HCT116 (cell line): ENCODE data around the gene AQP7. TPM values are rescaled to one million over a fixed set of nuclear protein-coding genes. Genes with fewer than 3 reads are reported as not detected.

Source experiments
- ATAC-seq: fragments of 200-7000 bp; cut with Tn5 transposase; 2 replicates; pipeline ENCODE4 v1.9.1; 2020; ENCODE audit warnings: mild to moderate bottlenecking, moderate library complexity
- BruUV-seq: library from RNA; stranded (reverse); fragments of 400-500 nt; replicated peaks from 2 replicates; lab custom pipeline; 2021; lab: Mats Ljungman, UMichigan
- CTCF ChIA-PET: fragments of 300-600 bp; sonication (Branson Sonifier 250); formaldehyde crosslinking; loops from one replicate; lab custom pipeline; 2021; ENCODE audit warnings: antibody characterized with exemption; lab: Charles Lee
- POLR2A ChIA-PET: fragments of 300-600, 350-600 bp; sonication (Branson Sonifier 250); formaldehyde crosslinking; loops from one replicate; lab custom pipeline; 2021; ENCODE audit warnings: antibody characterized with exemption; lab: Charles Lee
- RAD21 ChIA-PET, 2 experiments: fragments of 300-600 bp; sonication (Branson Sonifier 250); formaldehyde crosslinking; loops; one replicate each; lab custom pipeline; 2023; ENCODE audit warnings: low total read pairs in 2 of 2; ENCODE audit not compliant: uncharacterized antibody in 2 of 2, unreplicated experiment in 2 of 2, low non-redundant PET in 1 of 2; lab: Charles Lee
- DNase-seq: peaks from one replicate; pipeline ENCODE4 v3.0.0-alpha.2; 2010; ENCODE audit warnings: low read depth, low spot score
- H2AFZ ChIP-seq: fragments of 200-600 bp; shearing (Covaris generic), sonication (generic); 2 replicates; pipeline ENCODE4 v1.6.1; 2017; ENCODE audit warnings: low read depth, mixed run types, mixed read lengths, antibody characterized with exemption, low read length; ENCODE audit not compliant: poor library complexity, severe bottlenecking
- H3K27ac ChIP-seq: 2 replicates; pipeline ENCODE4 v1.5.1; 2012; ENCODE audit warnings: low read depth, low read length
- H3K27me3 ChIP-seq: fragments of 200-600 bp; sonication (generic); 2 replicates; pipeline ENCODE4 v1.6.1; 2016; ENCODE audit warnings: mixed run types, low read length, mixed read lengths; ENCODE audit not compliant: insufficient read depth
- H3K36me3 ChIP-seq, 2 experiments: fragments of 200-500 bp in 1 of 2; fragments of 200-600 bp in 1 of 2; sonication (Bioruptor generic) in 1 of 2; sonication (generic) in 1 of 2; 2 replicates each; pipeline versions ENCODE4 v1.5.1 to v1.6.1; 2014 to 2016; ENCODE audit warnings: low read length in 2 of 2, inconsistent platforms in 1 of 2, mixed read lengths in 1 of 2, mixed run types in 1 of 2; ENCODE audit not compliant: insufficient read depth in 2 of 2, control insufficient read depth in 1 of 2
- H3K4me1 ChIP-seq, 2 experiments: fragments of 200-600 bp in 1 of 2; sonication (generic) in 1 of 2; 2 replicates each; pipeline versions ENCODE4 v1.5.1 to v1.6.1; 2012 to 2017; ENCODE audit warnings: low read length in 2 of 2, inconsistent platforms in 1 of 2, mild to moderate bottlenecking in 1 of 2, mixed read lengths in 1 of 2, mixed run types in 1 of 2, moderate library complexity in 1 of 2; ENCODE audit not compliant: insufficient read depth in 2 of 2, control insufficient read depth in 1 of 2
- H3K4me2 ChIP-seq: fragments of 200-600 bp; sonication (generic); 2 replicates; pipeline ENCODE4 v1.6.1; 2017; ENCODE audit warnings: mixed run types, low read length, mixed read lengths
- H3K4me3 ChIP-seq, 2 experiments: fragments of 200-600 bp in 1 of 2; sonication (generic) in 1 of 2; replicated peaks in 1 of 2; 2 replicates each; pipeline ENCODE4 v1.5.1; 2011 to 2016; ENCODE audit warnings: low read length in 2 of 2, control low read depth in 1 of 2, low read depth in 1 of 2, mild to moderate bottlenecking in 1 of 2, mixed read lengths in 1 of 2, mixed run types in 1 of 2
- H3K79me2 ChIP-seq: fragments of 200-600 bp; sonication (generic); 2 replicates; pipeline ENCODE4 v1.6.1; 2017; ENCODE audit warnings: mild to moderate bottlenecking, mixed run types, low read length, moderate library complexity, mixed read lengths; ENCODE audit not compliant: insufficient read depth
- H3K9ac ChIP-seq: fragments of 200-600 bp; sonication (generic); 2 replicates; pipeline ENCODE4 v1.6.1; 2016; ENCODE audit warnings: low read length, mixed read lengths
- H3K9me2 ChIP-seq: fragments of 200-600 bp; sonication (generic), shearing (Covaris generic); 2 replicates; pipeline ENCODE4 v1.6.1; 2017; ENCODE audit warnings: mixed run types, mild to moderate bottlenecking, moderate library complexity; ENCODE audit not compliant: insufficient read depth
- H3K9me3 ChIP-seq, 2 experiments: fragments of 200-500 bp in 1 of 2; fragments of 200-600 bp in 1 of 2; sonication (Bioruptor generic) in 1 of 2; sonication (generic) in 1 of 2; 2 replicates each; pipeline ENCODE4 v1.6.1; 2014 to 2017; ENCODE audit warnings: low read length in 2 of 2, mixed read lengths in 2 of 2, inconsistent platforms in 1 of 2, low read depth in 1 of 2, mild to moderate bottlenecking in 1 of 2, mixed run types in 1 of 2, moderate library complexity in 1 of 2; ENCODE audit not compliant: control insufficient read depth in 1 of 2, insufficient read depth in 1 of 2
- H4K20me1 ChIP-seq: fragments of 200-600 bp; sonication (generic), shearing (Covaris generic); 2 replicates; pipeline ENCODE4 v1.6.1; 2017; ENCODE audit warnings: mixed run types, mild to moderate bottlenecking, moderate library complexity; ENCODE audit not compliant: insufficient read depth
- CEBPB ChIP-seq: IDR thresholded peaks from 2 replicates; pipeline ENCODE4 v1.6.1; 2012; ENCODE audit warnings: low read depth
- EZH2 ChIP-seq: fragments of 200-600 bp; sonication (generic); IDR thresholded peaks from 2 replicates; pipeline ENCODE4 v1.6.1; 2017; ENCODE audit warnings: antibody characterized with exemption, mixed run types
- EZH2phosphoT487 ChIP-seq: fragments of 200-600 bp; IDR thresholded peaks from 2 replicates; pipeline ENCODE4 v1.6.1; 2018; ENCODE audit warnings: antibody characterized with exemption, borderline replicate concordance
- FOSL1 ChIP-seq: IDR thresholded peaks from 2 replicates; pipeline ENCODE4 v1.6.1; 2012; ENCODE audit warnings: low read depth
- JUND ChIP-seq: IDR thresholded peaks from 2 replicates; pipeline ENCODE4 v1.6.1; 2012
- POLR2A ChIP-seq: IDR thresholded peaks from 2 replicates; pipeline ENCODE4 v1.7.0; 2011; ENCODE audit warnings: borderline replicate concordance; ENCODE audit not compliant: insufficient read depth, insufficient read length; ENCODE audit errors: extremely low read depth
- POLR2AphosphoS5 ChIP-seq: IDR thresholded peaks from 2 replicates; pipeline ENCODE4 v1.6.1; 2011; ENCODE audit warnings: mild to moderate bottlenecking, low read depth, low read length, moderate library complexity
- RAD21 ChIP-seq: IDR thresholded peaks from 2 replicates; pipeline ENCODE4 v1.6.1; 2012; ENCODE audit warnings: low read depth, mild to moderate bottlenecking
- SIN3A ChIP-seq: IDR thresholded peaks from 2 replicates; pipeline ENCODE4 v1.6.1; 2012; ENCODE audit warnings: low read depth
- SP1 ChIP-seq: IDR thresholded peaks from 2 replicates; pipeline ENCODE4 v1.6.1; 2012; ENCODE audit warnings: low read depth
- TCF7L2 ChIP-seq: IDR thresholded peaks from 2 replicates; pipeline ENCODE4 v1.7.0; 2011; ENCODE audit warnings: borderline replicate concordance, inconsistent platforms; ENCODE audit not compliant: insufficient read depth, insufficient read length; ENCODE audit errors: extremely low read depth
- YY1 ChIP-seq: IDR thresholded peaks from 2 replicates; pipeline ENCODE4 v1.6.1; 2011; ENCODE audit warnings: low read length, low read depth, moderate library complexity, mild to moderate bottlenecking; ENCODE audit not compliant: insufficient replicate concordance; ENCODE audit errors: extremely low read depth
- ZBTB33 ChIP-seq: IDR thresholded peaks from 2 replicates; pipeline ENCODE4 v1.6.1; 2011; ENCODE audit warnings: mild to moderate bottlenecking, low read length, moderate library complexity; ENCODE audit not compliant: insufficient replicate concordance; ENCODE audit errors: extremely low read depth
- ZFX ChIP-seq: fragments of 450-650 bp; IDR thresholded peaks from 2 replicates; pipeline ENCODE4 v1.6.1; 2017
- intact Hi-C: fragments of 100-400 bp; cut with micrococcal nuclease; formaldehyde crosslinking; loops from 2 replicates; pipeline ENCODE4 v1.10.0; 2022
- total RNA-seq: library from RNA; stranded (reverse); gene quantifications from one replicate; pipeline ENCODE4 v1.2.1, GENCODE V29; 2021; ENCODE audit not compliant: unreplicated experiment

The AQP7 gene
- total RNA-seq, 1 experiment from 2014 or later = 0.96 TPM

GRCh38 chr9:33433871-33434270, 31.5 kb upstream of the AQP7 start:
- no TSS peak for BruUV-seq
- CTCF ChIA-PET = interaction anchor here (2.7 to 4.6 kb wide), 2 partner anchors 18 to 19 kb away, joined by 12 to 22 read pairs; no protein-coding TSS in a partner anchor
- H3K79me2 ChIP-seq = no peaks in the 10 kb centered on the region
- peaks cover under 1 to 17% of the 10 kb centered on the region in 2 experiments for H3K4me1 ChIP-seq
- DNase-seq (no peak), ATAC-seq (no peak)
- H3K9me3 ChIP-seq = no peaks in the 10 kb centered on the region
- no peaks in the 10 kb centered on the region for H3K27me3 ChIP-seq
- no peak overlapping the region for H3K27ac ChIP-seq
- intact Hi-C loops = no loop called here
- H3K9ac ChIP-seq = no peak overlapping the region
- RAD21 ChIA-PET = no interaction called here
- no peak overlapping the region for H3K4me2 ChIP-seq
- H2AFZ ChIP-seq = no peak overlapping the region
- POLR2A ChIA-PET = no interaction called here
- TF ChIP-seq SP1 (no peak), EZH2 (no peak), ZFX (no peak), POLR2A (no peak), JUND (no peak), CEBPB (no peak), POLR2AphosphoS5 (no peak), SIN3A (no peak), YY1 (no peak), ZBTB33 (no peak)
- H3K9me2 ChIP-seq = no peaks in the 10 kb centered on the region
- no peaks in the 10 kb centered on the region for H3K36me3 ChIP-seq
- no peak overlapping the region for H3K4me3 ChIP-seq
- H4K20me1 ChIP-seq = no peaks in the 10 kb centered on the region

GRCh38 chr9:33431420-33431819, 29.1 kb upstream of the AQP7 start:
- Histone ChIP-seq H3K79me2 (no peaks in the 10 kb centered on the region), H3K36me3 (no peaks in the 10 kb centered on the region), H4K20me1 (no peaks in the 10 kb centered on the region), H3K4me3 (no peak overlapping the region), H3K9me3 (no peaks in the 10 kb centered on the region), H3K4me2 (no peak overlapping the region), H3K27me3 (no peaks in the 10 kb centered on the region), H3K27ac (no peak overlapping the region), H2AFZ (no peak overlapping the region), H3K9me2 (no peaks in the 10 kb centered on the region), H3K4me1 (peaks cover 0 to 9% of the 10 kb centered on the region in 2 experiments; a peak in 2 of 4 replicates), H3K9ac (no peak overlapping the region)
- DNase-seq (no peak), ATAC-seq (no peak)
- ChIA-PET RAD21 (no interaction called here), POLR2A (no interaction called here), CTCF (interaction anchor here (1.0 to 4.6 kb wide), 2 partner anchors 19 to 21 kb away, joined by 3 to 22 read pairs; no protein-coding TSS in a partner anchor)
- intact Hi-C loops = no loop called here
- no TSS peak for BruUV-seq
- no peak for TF ChIP-seq TCF7L2
- TF ChIP-seq POLR2AphosphoS5 = no peak
- TF ChIP-seq EZH2phosphoT487 = no peak
- no peak for TF ChIP-seq SIN3A
- no peak for TF ChIP-seq ZBTB33
- TF ChIP-seq JUND = no peak
- no peak for TF ChIP-seq EZH2
- TF ChIP-seq FOSL1 = no peak
- no peak for TF ChIP-seq SP1
- TF ChIP-seq RAD21 = no peak
